Ishikawa (cell line): ENCODE measurements around the gene NMRAL1.

Experiments
- CEBPB ChIP-seq: IDR thresholded peaks from 2 replicates; pipeline ENCODE4 v1.6.1; 2012
- CREB1 ChIP-seq: IDR thresholded peaks from 2 replicates; pipeline ENCODE4 v1.6.1; 2012; ENCODE audit warnings: low read depth
- EGR1 ChIP-seq: IDR thresholded peaks from 2 replicates; pipeline ENCODE4 v1.6.1; 2012
- EP300 ChIP-seq: IDR thresholded peaks from 2 replicates; pipeline ENCODE4 v1.6.1; 2012; ENCODE audit warnings: borderline replicate concordance
- FOXM1 ChIP-seq: IDR thresholded peaks from 2 replicates; pipeline ENCODE4 v1.6.1; 2012; ENCODE audit warnings: low read depth, borderline replicate concordance
- NFIC ChIP-seq: IDR thresholded peaks from 2 replicates; pipeline ENCODE4 v1.6.1; 2012
- RAD21 ChIP-seq: IDR thresholded peaks from 2 replicates; pipeline ENCODE4 v1.6.1; 2012; ENCODE audit warnings: low read depth
- REST ChIP-seq: IDR thresholded peaks from 2 replicates; pipeline ENCODE4 v1.6.1; 2012; ENCODE audit warnings: low read depth, mild to moderate bottlenecking
- TAF1 ChIP-seq: IDR thresholded peaks from 2 replicates; pipeline ENCODE4 v1.6.1; 2012; ENCODE audit warnings: low read depth, mild to moderate bottlenecking
- TCF12 ChIP-seq: IDR thresholded peaks from 2 replicates; pipeline ENCODE4 v1.6.1; 2012; ENCODE audit warnings: low read depth
- TEAD4 ChIP-seq: IDR thresholded peaks from 2 replicates; pipeline ENCODE4 v1.6.1; 2012
- USF1 ChIP-seq: IDR thresholded peaks from 2 replicates; pipeline ENCODE4 v1.6.1; 2012
- YY1 ChIP-seq: IDR thresholded peaks from 2 replicates; pipeline ENCODE4 v1.6.1; 2012; ENCODE audit warnings: low read depth
- ZBTB7A ChIP-seq: IDR thresholded peaks from 2 replicates; pipeline ENCODE4 v1.6.1; 2012; ENCODE audit warnings: low read depth
- TF ChIP-seq, protein P1 (sequence below): IDR thresholded peaks from 2 replicates; pipeline ENCODE4 v1.6.1; 2012

NMRAL1 gene

DNA sequence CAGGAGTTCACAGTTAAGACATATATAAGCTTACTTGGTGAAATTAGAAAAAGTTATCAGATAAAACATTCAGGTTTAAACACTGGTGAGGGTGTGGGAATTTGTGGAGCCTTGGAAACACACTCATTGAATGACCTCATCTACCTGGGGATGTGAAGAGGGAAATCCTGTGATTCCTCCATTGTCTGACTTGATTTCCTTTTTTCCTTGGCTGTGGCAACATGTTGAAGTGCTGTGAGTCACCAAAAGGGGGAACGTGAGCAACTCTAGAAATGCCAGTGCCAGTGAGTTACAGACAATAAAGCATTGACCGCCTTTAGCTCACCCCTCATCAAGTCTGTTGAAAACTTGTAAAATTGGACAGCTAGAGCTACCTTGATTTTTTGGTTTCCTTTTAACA, 3.5 kb upstream of the NMRAL1 start:
- TF ChIP-seq NFIC: no peak
- TF ChIP-seq TCF12: no peak
- TF ChIP-seq RAD21: no peak

- TF ChIP-seq EP300: no peak
- TF ChIP-seq CEBPB: 0 out of 2 replicates have a peak, but pooled peaks have one; percentile 7
- peak; percentile 38; the same call in 1 of the 2 replicates for TF ChIP-seq CREB1
- TF ChIP-seq FOXM1: no peak
- peak; percentile 91; the same call in 1 of the 2 replicates for TF ChIP-seq ZBTB7A
- TF ChIP-seq TEAD4: no peak; the same call in none of the 2 replicates
- TF ChIP-seq TAF1: peak; percentile 93
- TF ChIP-seq USF1: peak; percentile 58; the same call in 1 of the 2 replicates
- TF ChIP-seq, protein P1, sequence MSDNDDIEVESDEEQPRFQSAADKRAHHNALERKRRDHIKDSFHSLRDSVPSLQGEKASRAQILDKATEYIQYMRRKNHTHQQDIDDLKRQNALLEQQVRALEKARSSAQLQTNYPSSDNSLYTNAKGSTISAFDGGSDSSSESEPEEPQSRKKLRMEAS: peak; percentile 99
- TF ChIP-seq TCF12: peak; percentile 45; the same call in 1 of the 2 replicates
- peak; percentile 72 for TF ChIP-seq EGR1
- no peak; the same call in 1 of the 2 replicates for TF ChIP-seq NFIC
- no peak for TF ChIP-seq REST
- TF ChIP-seq YY1: 0 out of 2 replicates have a peak, but pooled peaks have one; percentile 29
These were observed 1.7 kb upstream of the NMRAL1 start, which contains the start of gene HMOX2 for GRCh38 chr16:4475880-4476788. TSS of gene HMOX2 (plus strand) at chr16:4476398. CDS start at chr16:4505525, 29,127 bp downstream.

- TF ChIP-seq FOXM1 (no peak), ZBTB7A (no peak), CREB1 (no peak), USF1 (no peak), REST (no peak), RAD21 (no peak), YY1 (no peak), TCF12 (no peak), EGR1 (no peak), CEBPB (no peak), TEAD4 (no peak), TAF1 (no peak), NFIC (no peak), EP300 (no peak)
- TF ChIP-seq, protein P1: no peak
These were observed 1.5 kb downstream of the NMRAL1 start for GRCh38 chr16:4472880-4473279.

DNA sequence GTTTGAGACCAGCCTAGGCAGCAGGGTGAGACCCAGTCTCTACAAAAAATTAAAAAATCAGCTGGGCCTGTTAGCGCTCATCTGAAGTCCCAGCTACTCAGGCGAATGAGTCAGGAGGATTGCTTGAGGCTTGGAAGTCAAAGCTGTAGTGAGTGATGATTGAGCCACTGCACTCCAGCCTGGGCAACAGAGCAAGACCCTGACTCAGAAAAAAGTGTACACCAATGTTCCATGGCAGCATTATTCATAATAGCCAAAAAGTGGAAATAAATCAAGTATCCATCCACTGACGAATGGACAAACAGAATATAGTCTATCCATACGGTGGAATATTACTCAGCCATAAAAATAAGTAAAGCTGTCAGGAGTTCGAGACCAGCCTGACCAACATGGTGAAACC, 2.6 kb downstream of the NMRAL1 start:
- no peak for TF ChIP-seq YY1
- no peak for TF ChIP-seq TAF1
- no peak for TF ChIP-seq EP300
- TF ChIP-seq RAD21: no peak
- no peak for TF ChIP-seq EGR1
- no peak for TF ChIP-seq TCF12
- TF ChIP-seq CREB1: no peak
- no peak for TF ChIP-seq ZBTB7A

GRCh38 chr16:4468972-4469371, 5.5 kb downstream of the NMRAL1 start:
- TF ChIP-seq NFIC (no peak), TCF12 (no peak), TAF1 (no peak), ZBTB7A (no peak), TEAD4 (no peak), YY1 (no peak), USF1 (no peak), FOXM1 (no peak), REST (no peak), EP300 (no peak), RAD21 (no peak), CEBPB (no peak), EGR1 (no peak), CREB1 (no peak)
- TF ChIP-seq, protein P1: no peak
